Thyroid gland (tissue), 4 donors: Measurements from ENCODE around the gene C1orf122.

Experiments used
- CTCF ChIP-seq, 6 experiments: fragments of 200-600 bp in 3 of 6; fragments of 450-650 bp in 3 of 6; sonication (generic) in 3 of 6; IDR thresholded peaks; one replicate each; pipeline ENCODE4 v1.5.1; 2016 to 2019; ENCODE audit warnings: antibody characterized with exemption in 6 of 6, mild to moderate bottlenecking in 2 of 6, inconsistent platforms in 1 of 6, moderate library complexity in 1 of 6
- POLR2A ChIP-seq, 2 donors: fragments of 450-650 bp; IDR thresholded peaks; one replicate each; pipeline ENCODE4 v1.6.1; 2017; ENCODE audit warnings: antibody characterized with exemption in 2 of 2, mild to moderate bottlenecking in 2 of 2, moderate library complexity in 1 of 2

DNA sequence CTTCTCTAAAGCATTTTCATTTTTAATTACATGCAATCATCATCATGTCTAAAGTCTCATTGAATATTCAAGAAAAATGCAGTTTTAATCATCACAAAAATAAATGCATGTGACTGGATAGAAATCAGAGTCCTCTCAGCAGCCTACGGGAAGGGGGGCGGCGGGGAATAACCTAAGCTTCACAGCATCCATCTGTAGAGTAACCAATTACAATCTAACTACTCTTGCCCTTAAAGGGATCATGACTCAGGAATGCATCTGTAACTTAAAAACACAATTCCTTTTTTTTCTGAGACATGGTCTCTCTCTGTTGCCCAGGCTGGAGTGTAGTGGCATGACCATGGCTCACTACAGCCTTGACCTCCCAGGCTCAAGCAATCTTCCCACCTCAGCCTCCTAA, 29.2 kb downstream of the C1orf122 start:
- TF ChIP-seq CTCF (IDR thresholded peaks at IDR 0.05) (no peak), POLR2A (IDR thresholded peaks at IDR 0.05) (no peak)
